ENCODE results near the gene DPH6. TPM values are rescaled to one million over a fixed set of nuclear protein-coding genes. Genes with fewer than 3 reads are reported as not detected.

The DPH6 gene
- total RNA-seq, 4 donors from 2014 or later = 7.7 to 12.9 (median 8.5) TPM

DNA sequence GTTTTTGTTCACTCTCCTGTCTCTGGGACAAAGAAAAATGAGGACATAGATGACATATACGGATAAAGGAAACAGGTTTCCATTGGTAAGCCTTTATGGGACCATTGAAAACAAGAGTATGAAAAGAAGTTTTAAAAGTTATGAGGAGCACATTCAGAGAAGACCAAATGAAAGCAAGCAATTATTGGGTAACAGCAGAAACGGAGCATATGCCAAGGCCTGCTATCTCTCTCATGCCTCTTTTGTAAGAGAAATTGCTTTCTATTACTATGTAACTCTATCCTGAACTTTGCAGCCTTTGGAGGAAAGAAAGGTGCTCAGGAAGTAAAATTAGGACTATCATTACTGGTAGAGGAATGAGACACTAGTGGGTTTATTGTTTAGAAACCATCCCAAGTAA is 14.9 kb upstream of the DPH6 start:
- Histone ChIP-seq H3K27me3 (no peaks in the 10 kb centered on the region), H3K9me3 (no peaks in the 10 kb centered on the region), H3K36me3 (no peaks in the 10 kb centered on the region), H3K4me3 (no peak overlapping the region), H3K27ac (replicated peaks in 1 of 4) (peak overlapping the region in 1 of 4 donors; percentile 4), H3K4me1 (peaks cover 10 to 45% (median 35%) of the 10 kb centered on the region in 4 donors)
- intact Hi-C loops (cut with DNase I) = no loop called here
- no peak for DNase-seq (ENCODE audit: extremely low spot score)
- TF ChIP-seq EP300 (IDR thresholded peaks at IDR 0.05) (no peak), POLR2AphosphoS5 (IDR thresholded peaks at IDR 0.05) (no peak), POLR2A (IDR thresholded peaks at IDR 0.05; ENCODE audit: low read depth) (no peak)
- TF ChIP-seq, protein P1, sequence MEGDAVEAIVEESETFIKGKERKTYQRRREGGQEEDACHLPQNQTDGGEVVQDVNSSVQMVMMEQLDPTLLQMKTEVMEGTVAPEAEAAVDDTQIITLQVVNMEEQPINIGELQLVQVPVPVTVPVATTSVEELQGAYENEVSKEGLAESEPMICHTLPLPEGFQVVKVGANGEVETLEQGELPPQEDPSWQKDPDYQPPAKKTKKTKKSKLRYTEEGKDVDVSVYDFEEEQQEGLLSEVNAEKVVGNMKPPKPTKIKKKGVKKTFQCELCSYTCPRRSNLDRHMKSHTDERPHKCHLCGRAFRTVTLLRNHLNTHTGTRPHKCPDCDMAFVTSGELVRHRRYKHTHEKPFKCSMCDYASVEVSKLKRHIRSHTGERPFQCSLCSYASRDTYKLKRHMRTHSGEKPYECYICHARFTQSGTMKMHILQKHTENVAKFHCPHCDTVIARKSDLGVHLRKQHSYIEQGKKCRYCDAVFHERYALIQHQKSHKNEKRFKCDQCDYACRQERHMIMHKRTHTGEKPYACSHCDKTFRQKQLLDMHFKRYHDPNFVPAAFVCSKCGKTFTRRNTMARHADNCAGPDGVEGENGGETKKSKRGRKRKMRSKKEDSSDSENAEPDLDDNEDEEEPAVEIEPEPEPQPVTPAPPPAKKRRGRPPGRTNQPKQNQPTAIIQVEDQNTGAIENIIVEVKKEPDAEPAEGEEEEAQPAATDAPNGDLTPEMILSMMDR (IDR thresholded peaks at IDR 0.05) = no peak
- 80% methylated on average over 2 of the region's 2 CpGs for WGBS

DNA sequence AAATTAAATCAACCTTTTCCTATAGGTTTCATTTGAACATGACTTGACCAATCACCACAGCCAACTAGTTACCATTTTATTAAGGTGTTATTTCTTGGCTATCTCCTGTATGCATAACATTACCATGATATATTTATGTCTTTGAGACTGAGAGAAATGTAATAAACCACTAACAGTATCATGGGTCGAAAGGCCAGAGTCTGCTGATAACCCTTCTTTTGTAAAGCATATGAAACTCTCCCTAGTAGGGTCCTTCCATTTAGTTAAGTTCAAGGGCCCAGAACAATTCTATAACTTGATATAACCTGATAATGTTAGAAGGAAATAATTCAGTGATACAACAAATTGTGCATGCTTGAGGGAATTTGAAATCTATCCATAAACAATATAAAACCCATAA is 14.3 kb upstream of the DPH6 start:
- TF ChIP-seq POLR2AphosphoS5 (IDR thresholded peaks at IDR 0.05) (no peak), EP300 (IDR thresholded peaks at IDR 0.05) (no peak), POLR2A (IDR thresholded peaks at IDR 0.05; ENCODE audit: low read depth) (no peak)
- TF ChIP-seq, protein P1 (IDR thresholded peaks at IDR 0.05) = no peak
- no peak overlapping the region for H3K4me3 ChIP-seq
- no peaks in the 10 kb centered on the region for H3K36me3 ChIP-seq
- WGBS = 96% methylated on average over 1 of the region's 1 CpG
- peaks cover 10 to 39% (median 32%) of the 10 kb centered on the region in 4 donors for H3K4me1 ChIP-seq
- intact Hi-C loops (cut with DNase I) = no loop called here
- DNase-seq (ENCODE audit: extremely low spot score) = no peak
- no peaks in the 10 kb centered on the region for H3K27me3 ChIP-seq
- peak overlapping the region in 2 of 4 donors; percentile 4 to 37 for H3K27ac ChIP-seq (replicated peaks in 1 of 4)
- H3K9me3 ChIP-seq = no peaks in the 10 kb centered on the region

DNA sequence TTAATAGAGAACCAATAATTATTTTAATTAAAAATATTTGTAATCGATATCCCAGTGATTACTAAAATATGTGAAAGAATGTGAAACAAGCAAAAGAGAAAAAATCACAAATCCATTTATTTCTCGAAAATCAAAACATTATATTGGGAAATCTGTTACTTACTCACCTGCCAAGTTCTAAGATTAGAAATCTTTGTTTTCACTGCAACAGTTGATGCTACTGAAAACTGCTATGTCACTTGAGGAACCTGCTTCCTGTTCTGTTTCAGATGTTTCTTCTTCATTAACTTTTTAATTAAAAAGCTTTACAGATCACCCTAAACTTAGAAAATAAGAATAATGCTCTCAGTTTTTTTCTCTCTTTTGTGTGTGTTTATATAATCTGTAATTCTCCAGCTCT is 13.7 kb upstream of the DPH6 start:
- Histone ChIP-seq H3K4me3 (no peak overlapping the region), H3K27ac (replicated peaks in 1 of 4) (peak overlapping the region in 2 of 4 donors; percentile 4 to 37), H3K4me1 (peaks cover 10 to 36% (median 29%) of the 10 kb centered on the region in 4 donors), H3K27me3 (no peaks in the 10 kb centered on the region), H3K36me3 (no peaks in the 10 kb centered on the region), H3K9me3 (no peaks in the 10 kb centered on the region)
- no peak for DNase-seq (ENCODE audit: extremely low spot score)
- intact Hi-C loops (cut with DNase I) = no loop called here
- TF ChIP-seq, protein P1 (IDR thresholded peaks at IDR 0.05) = no peak
- TF ChIP-seq EP300 (IDR thresholded peaks at IDR 0.05) (no peak), POLR2A (IDR thresholded peaks at IDR 0.05; ENCODE audit: low read depth) (no peak), POLR2AphosphoS5 (IDR thresholded peaks at IDR 0.05) (no peak)
- WGBS = 71% methylated on average over 2 of the region's 2 CpGs

DNA sequence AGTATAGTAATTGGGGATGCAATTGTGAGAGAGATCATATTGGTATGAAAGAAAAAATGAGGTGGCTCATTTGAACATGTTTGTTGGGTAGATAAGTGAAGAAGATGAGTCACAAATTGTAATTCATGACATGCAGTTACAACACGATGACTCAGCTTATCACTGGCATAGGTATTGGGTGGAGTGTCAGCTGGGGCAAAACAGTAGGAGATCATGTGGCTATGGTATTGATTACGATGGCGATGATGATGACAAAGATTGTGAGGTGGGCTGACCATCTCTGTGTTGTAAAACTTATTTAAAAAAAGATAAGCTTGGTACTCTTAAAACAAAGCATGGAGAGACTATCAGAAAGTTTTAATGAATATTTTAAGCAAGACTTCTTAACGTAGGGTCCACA is 11.6 kb upstream of the DPH6 start:
- Histone ChIP-seq H3K9me3 (no peaks in the 10 kb centered on the region), H3K36me3 (no peaks in the 10 kb centered on the region), H3K27ac (replicated peaks in 1 of 4) (no peak overlapping the region), H3K4me1 (peaks cover 10 to 20% (median 15%) of the 10 kb centered on the region in 4 donors), H3K4me3 (no peak overlapping the region), H3K27me3 (no peaks in the 10 kb centered on the region)
- no peak for TF ChIP-seq POLR2A (IDR thresholded peaks at IDR 0.05; ENCODE audit: low read depth)
- no peak for TF ChIP-seq POLR2AphosphoS5 (IDR thresholded peaks at IDR 0.05)
- TF ChIP-seq EP300 (IDR thresholded peaks at IDR 0.05) = no peak
- TF ChIP-seq, protein P1 (IDR thresholded peaks at IDR 0.05) = no peak
- 95% methylated on average over 4 of the region's 4 CpGs for WGBS
- intact Hi-C loops (cut with DNase I) = no loop called here
- DNase-seq (ENCODE audit: extremely low spot score) = no peak

DNA sequence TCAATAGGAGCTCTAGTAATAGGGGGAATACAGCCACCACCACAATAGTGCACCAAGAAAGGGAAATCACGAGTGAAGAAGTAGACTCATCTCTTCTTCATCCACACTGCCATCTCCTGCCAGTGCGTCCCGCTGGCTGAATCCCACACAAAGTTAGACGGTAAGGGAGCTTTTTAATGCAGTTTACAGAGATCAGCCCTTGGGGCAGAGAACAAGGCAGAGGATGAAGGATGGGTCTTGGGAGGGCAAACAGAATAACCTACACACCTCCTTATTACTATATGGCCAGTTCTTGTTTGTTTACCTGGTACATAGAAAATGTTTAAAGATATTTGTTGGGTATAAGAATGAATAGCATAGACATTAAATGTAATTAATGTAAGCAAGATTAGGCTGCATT is 11.0 kb upstream of the DPH6 start:
- WGBS = 90% methylated on average over 4 of the region's 4 CpGs
- Histone ChIP-seq H3K9me3 (no peaks in the 10 kb centered on the region), H3K27me3 (no peaks in the 10 kb centered on the region), H3K36me3 (no peaks in the 10 kb centered on the region), H3K27ac (replicated peaks in 1 of 4) (no peak overlapping the region), H3K4me1 (peaks cover 8 to 19% (median 13%) of the 10 kb centered on the region in 4 donors), H3K4me3 (no peak overlapping the region)
- DNase-seq (ENCODE audit: extremely low spot score) = no peak
- intact Hi-C loops (cut with DNase I) = no loop called here
- TF ChIP-seq, protein P1 (IDR thresholded peaks at IDR 0.05) = no peak
- no peak for TF ChIP-seq EP300 (IDR thresholded peaks at IDR 0.05)
- no peak for TF ChIP-seq POLR2AphosphoS5 (IDR thresholded peaks at IDR 0.05)
- no peak for TF ChIP-seq POLR2A (IDR thresholded peaks at IDR 0.05; ENCODE audit: low read depth)

All from esophagus muscularis mucosa (tissue), 4 donors.